ENCODE data around the gene LINC01488. TPM values are rescaled to one million over a fixed set of nuclear protein-coding genes. Genes with fewer than 3 reads are reported as not detected.

Gene LINC01488
- total RNA-seq, 4 donors from 2014 or later, result not detected

DNA sequence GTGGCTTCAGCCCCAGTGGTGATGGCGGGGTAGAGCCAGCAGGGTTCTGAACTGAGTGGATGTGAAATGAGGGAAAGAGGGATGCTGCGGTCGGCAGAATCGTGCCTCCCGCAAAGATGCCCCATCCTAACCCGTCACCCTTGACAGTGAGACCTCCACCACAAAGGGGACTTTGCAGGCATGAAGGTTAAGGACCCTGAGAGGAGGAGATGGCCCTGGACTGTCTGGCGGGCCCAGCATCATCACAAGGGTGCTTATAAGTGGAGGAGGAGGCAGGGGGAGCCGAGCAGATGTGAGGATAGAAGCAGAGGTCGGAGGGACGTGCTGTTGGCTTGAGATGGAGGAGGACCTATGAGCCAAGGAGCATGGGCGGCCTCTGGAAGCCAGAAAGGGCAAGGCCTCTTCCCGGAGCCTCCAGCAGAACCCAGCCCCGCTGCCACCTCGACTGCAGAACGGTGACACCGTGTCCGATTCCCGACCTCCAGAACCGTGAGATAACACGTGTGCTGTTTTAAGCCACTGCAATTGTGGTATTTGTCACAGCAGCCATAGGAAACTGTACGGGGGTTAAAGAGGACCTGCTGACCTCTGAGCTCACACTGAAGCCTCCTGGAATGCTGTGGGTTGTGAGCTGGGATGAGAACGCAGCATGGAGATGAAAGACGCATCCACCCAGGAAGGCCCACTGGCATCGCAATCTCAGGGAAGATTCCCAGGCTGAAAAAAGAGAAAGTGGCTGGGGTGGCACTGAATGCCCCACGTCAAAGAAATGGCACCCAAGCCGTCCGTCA lies 10.9 kb downstream of the LINC01488 start:
- no peak overlapping the region for H3K4me3 ChIP-seq
- TF ChIP-seq POLR2A (IDR thresholded peaks at IDR 0.05), result no peak
- TF ChIP-seq EP300 (IDR thresholded peaks at IDR 0.05; ENCODE audit: low read depth), result no peak
- no peak for TF ChIP-seq POLR2AphosphoS5 (IDR thresholded peaks at IDR 0.05)
- TF ChIP-seq, protein P1, sequence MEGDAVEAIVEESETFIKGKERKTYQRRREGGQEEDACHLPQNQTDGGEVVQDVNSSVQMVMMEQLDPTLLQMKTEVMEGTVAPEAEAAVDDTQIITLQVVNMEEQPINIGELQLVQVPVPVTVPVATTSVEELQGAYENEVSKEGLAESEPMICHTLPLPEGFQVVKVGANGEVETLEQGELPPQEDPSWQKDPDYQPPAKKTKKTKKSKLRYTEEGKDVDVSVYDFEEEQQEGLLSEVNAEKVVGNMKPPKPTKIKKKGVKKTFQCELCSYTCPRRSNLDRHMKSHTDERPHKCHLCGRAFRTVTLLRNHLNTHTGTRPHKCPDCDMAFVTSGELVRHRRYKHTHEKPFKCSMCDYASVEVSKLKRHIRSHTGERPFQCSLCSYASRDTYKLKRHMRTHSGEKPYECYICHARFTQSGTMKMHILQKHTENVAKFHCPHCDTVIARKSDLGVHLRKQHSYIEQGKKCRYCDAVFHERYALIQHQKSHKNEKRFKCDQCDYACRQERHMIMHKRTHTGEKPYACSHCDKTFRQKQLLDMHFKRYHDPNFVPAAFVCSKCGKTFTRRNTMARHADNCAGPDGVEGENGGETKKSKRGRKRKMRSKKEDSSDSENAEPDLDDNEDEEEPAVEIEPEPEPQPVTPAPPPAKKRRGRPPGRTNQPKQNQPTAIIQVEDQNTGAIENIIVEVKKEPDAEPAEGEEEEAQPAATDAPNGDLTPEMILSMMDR (IDR thresholded peaks at IDR 0.05), result no peak
- intact Hi-C loops (cut with DNase I; ENCODE audit: low total_unique reads), result no loop called here
- WGBS, 2 donors (ENCODE audit: low coverage in 1 of 2), result 85 to 100% methylated on average over 5 to 27 of the region's 27 CpGs
- no peaks in the 10 kb centered on the region for H3K36me3 ChIP-seq
- no peak overlapping the region for H3K27ac ChIP-seq
- H3K4me1 ChIP-seq, result peaks cover 8 to 11% (median 9%) of the 10 kb centered on the region in 4 donors
- H3K9me3 ChIP-seq, result no peaks in the 10 kb centered on the region
- no peaks in the 10 kb centered on the region for H3K27me3 ChIP-seq
- in situ Hi-C loops (cut with MboI; ENCODE audit: low pct_ligation_motif_present in 1 of 4, low pct_unique_long_range_greater_than_20kb in 1 of 4, low sequenced_read_pairs in 3 of 4), result no loop called here
- no peak for DNase-seq

DNA sequence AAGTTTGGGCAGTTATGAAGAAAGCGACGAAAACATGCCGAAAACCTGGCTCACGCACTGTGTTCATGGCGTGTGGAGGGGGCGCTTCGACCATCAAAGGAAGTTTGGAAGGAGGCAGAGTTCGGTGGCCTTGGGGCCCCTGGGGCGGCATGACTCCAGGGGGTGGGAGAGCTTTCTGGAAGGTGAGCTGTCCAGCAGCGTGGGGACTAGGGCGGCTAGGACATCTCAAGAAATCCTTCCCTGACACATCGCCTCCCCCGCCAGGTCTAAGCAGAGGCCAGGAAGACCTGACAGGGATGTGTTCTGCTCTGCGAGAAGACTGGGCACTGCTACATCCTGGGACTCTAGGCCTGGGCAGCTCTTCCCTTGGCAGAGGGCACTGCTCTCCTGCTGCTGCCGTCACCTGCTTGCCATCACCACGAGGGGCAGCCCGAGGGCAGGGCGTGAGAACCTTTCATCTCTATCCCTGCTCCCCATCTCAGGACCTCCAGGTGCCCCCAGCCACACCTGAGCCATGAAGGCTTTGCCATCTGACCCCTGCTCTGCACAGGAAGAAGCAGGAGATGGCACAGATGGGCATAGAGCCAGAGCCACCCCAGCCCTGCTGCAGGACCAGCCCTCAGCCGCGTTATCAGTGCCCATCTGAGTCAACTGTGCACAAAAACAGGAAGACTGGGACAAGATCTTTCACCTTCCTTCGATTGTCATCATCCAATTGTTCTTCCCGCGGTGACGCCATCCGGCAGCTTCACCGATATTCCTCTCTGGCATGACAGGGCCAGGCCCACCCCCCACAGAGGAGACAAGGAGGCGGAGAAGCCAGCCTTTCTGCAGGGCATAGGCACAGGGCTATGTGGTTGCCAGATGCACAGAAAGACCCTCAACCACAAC lies 12.7 kb downstream of the LINC01488 start:
- WGBS, 2 donors (ENCODE audit: low coverage in 1 of 2), result 88 to 93% methylated on average over 9 to 26 of the region's 27 CpGs
- H3K27me3 ChIP-seq, result no peaks in the 10 kb centered on the region
- H3K36me3 ChIP-seq, result no peaks in the 10 kb centered on the region
- H3K4me3 ChIP-seq, result no peak overlapping the region
- in situ Hi-C loops (cut with MboI; ENCODE audit: low pct_ligation_motif_present in 1 of 4, low pct_unique_long_range_greater_than_20kb in 1 of 4, low sequenced_read_pairs in 3 of 4), result no loop called here
- no peak for DNase-seq
- TF ChIP-seq POLR2AphosphoS5 (IDR thresholded peaks at IDR 0.05) (no peak), EP300 (IDR thresholded peaks at IDR 0.05; ENCODE audit: low read depth) (no peak), POLR2A (IDR thresholded peaks at IDR 0.05) (no peak)
- TF ChIP-seq, protein P1 (IDR thresholded peaks at IDR 0.05), result no peak
- H3K9me3 ChIP-seq, result no peaks in the 10 kb centered on the region
- intact Hi-C loops (cut with DNase I; ENCODE audit: low total_unique reads), result no loop called here
- H3K27ac ChIP-seq, result no peak overlapping the region
- peaks cover 11 to 14% (median 12%) of the 10 kb centered on the region in 4 donors for H3K4me1 ChIP-seq

DNA sequence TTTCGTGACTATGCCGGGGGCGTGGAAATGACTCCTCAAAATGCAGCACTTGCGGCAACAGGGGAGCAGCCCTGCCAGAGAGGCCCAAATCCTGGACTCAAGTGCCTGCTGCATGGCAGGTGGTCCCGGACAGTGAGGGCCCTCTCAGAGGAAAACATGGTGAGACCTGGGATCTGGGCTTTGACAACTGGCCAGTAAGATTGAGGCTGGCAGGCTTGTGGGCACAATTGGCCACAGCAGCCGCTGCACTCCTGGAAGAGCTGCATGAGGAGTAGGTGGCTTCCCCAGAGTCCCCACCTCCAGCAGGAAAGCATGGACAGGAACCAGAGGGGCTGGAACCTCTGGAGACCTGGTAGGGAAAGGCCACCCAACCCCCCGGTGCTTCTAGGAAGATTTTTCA lies 13.4 kb downstream of the LINC01488 start:
- no peak for DNase-seq
- in situ Hi-C loops (cut with MboI; ENCODE audit: low pct_ligation_motif_present in 1 of 4, low pct_unique_long_range_greater_than_20kb in 1 of 4, low sequenced_read_pairs in 3 of 4), result no loop called here
- Histone ChIP-seq H3K27ac (no peak overlapping the region), H3K4me1 (peaks cover 11 to 14% (median 12%) of the 10 kb centered on the region in 4 donors), H3K27me3 (no peaks in the 10 kb centered on the region), H3K4me3 (no peak overlapping the region), H3K9me3 (no peaks in the 10 kb centered on the region), H3K36me3 (no peaks in the 10 kb centered on the region)
- intact Hi-C loops (cut with DNase I; ENCODE audit: low total_unique reads), result no loop called here
- WGBS, 2 donors (ENCODE audit: low coverage in 1 of 2), result 79% methylated on average over 4 of the region's 7 CpGs; no CpG with 5 or more reads in 1 of the 2 donors
- no peak for TF ChIP-seq POLR2A (IDR thresholded peaks at IDR 0.05)
- TF ChIP-seq POLR2AphosphoS5 (IDR thresholded peaks at IDR 0.05), result no peak
- TF ChIP-seq EP300 (IDR thresholded peaks at IDR 0.05; ENCODE audit: low read depth), result no peak
- TF ChIP-seq, protein P1 (IDR thresholded peaks at IDR 0.05), result no peak

All from transverse colon (tissue), 4 donors.